Measurements from ENCODE around the gene SFXN1.
"Not testable (repeated sequence)": the region's sequence is repeated elsewhere in the genome, so short reads cannot be mapped to it uniquely, and the experiment has no call there.

SFXN1 gene

DNA sequence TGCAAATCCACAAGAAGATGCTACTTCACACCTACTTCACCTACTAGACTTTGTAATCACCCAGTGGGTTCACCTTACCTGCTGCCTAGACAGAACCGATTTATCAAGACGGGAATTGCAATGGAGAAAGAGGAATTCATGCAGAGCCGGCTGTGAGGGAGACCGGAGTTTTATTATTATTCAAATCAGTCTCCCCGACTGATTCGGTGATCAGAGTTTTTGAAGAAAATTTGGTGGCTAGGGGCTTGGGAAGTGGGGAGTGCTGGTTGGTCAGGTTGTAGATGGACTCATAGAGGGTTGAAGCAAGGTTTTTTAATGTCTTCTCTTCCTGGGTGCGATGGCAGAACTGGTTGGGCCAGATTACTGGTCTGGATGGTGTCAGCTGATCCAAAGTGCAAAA lies 23.4 kb downstream of the SFXN1 start:
- DNase-seq: no peak

GRCh38 chr5:175507671-175508070 lies 29.3 kb downstream of the SFXN1 start:
- not testable (repeated sequence) for DNase-seq

GRCh38 chr5:175508896-175509295 lies 30.5 kb downstream of the SFXN1 start:
- DNase-seq: no peak

DNA sequence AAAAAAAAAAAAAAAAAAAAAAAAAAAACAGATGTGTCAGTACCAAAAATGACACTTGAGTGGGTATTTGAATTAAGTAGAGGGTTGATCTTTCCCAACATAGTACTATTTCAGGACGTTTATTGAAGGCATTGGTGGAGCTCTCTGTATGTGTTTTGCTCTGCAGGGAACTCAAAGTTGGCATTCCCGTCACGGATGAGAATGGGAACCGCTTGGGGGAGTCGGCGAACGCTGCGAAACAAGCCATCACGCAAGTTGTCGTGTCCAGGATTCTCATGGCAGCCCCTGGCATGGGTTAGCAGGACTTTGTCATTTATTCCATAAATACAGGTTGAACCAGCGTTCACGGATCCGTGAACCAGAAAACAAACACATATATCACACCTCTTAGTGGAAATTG lies 34.9 kb downstream of the SFXN1 start:
- no peak for DNase-seq

GRCh38 chr5:175513726-175514125 lies 35.4 kb downstream of the SFXN1 start:
- DNase-seq: no peak

DNA sequence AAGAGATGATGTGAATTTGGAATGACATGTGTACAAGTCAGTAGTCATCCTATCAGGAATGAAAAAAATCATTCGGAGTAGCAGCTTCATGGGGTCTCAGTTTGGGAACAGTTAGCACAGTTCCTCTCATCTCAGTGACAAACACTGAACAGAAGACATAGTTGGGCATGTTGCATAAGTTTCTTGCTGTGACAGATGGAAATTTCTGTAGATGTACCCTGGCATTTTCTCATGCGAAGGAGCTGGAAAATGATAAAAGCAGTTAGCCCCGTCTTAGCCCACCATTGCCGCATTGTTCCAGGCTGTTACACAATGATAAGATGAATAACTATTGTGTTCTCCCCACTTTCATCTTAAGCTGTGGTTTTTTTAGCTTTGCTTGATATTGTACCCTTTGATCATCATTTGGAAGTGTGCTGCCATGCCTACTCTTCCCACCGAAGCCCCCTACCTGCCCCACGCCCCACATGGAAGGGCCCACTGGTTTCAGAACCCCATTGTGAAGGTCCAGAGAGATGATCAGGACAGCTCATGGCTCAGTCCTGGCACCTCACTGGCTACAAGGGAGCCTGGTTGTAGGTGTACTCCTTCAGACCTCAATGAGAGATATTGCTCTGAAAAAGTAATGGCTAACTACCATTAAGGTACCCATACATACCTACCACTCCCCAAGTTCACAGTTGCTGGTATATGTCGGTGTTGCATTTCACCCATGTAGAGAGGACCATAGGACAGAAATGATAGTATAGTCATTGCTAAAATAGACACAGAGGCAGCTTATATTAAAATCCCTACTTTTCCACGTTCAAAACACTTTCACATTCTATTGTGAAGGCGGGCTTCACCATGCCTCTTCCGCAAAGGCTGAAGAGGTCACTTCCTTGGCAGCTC lies 38.8 kb downstream of the SFXN1 start:
- no peak for DNase-seq

DNA sequence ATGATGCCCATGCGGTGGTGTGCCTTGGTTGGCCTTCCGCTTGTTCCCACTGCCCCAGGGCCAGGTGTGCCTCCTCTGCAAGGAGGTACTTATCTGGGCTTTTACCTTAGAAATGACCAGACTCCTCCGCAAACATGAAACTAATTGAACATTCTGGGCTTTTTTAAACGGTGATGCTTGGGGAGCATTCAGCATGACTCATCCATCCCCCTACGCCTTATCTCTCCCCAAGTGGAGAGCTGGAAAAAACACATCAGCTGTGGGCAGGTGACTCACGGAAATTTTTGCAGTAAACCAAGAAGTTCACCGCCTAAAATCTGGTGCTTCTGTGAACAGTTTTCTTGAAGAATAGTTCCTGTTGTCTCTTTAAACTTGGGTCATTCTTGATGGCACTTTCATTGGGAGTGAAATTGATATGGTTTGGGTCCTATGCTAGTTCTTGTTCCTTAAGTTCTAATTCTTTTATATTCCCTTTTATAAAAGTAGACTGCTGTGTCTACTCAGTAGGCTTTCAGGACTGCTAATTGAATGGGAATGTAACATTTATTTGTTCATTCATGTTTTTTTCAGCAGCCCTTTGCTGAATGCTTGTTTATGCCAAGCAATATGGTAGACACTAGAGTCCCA lies 39.6 kb downstream of the SFXN1 start:
- DNase-seq: no peak

DNA sequence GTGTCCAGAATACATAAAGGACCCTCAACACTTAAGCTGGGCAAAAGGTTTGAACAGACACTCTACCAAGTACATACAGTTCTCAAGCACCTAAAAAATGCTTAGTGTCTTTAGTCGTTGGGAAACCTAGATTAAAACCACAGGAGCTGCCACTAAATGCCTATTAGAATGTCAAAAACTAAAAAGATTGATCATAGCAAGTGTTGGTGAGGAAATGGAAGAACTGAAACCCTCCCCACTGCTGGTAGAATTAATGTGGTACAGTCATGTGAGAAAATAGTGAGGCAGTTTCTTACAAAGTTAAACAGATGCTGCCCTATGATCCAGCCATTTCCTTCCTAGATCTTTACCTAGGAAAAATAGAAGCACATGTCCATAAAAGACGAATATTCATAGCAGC lies 40.6 kb downstream of the SFXN1 start:
- no peak for DNase-seq

GRCh38 chr5:175520321-175520720 lies 42.0 kb downstream of the SFXN1 start:
- no peak for DNase-seq

DNA sequence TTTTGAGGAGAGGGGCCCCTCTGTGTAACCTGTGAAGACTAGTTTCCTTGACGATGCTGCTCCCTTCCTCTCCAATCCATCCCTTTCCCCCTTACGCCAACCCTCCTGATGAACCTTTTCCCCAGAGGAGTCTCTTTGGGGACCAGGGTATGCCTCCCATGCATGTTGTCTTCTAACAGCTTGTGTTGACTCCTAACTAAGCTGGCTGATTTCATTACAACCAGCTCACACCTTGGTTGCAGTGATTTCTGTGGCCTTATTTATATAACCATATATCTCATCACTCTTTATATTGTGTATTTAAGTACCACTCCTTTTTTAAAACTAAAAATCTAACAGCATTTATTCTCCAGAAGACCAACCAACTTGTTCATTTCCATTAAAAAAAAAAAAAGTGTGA lies 42.5 kb downstream of the SFXN1 start:
- DNase-seq: no peak

DNA sequence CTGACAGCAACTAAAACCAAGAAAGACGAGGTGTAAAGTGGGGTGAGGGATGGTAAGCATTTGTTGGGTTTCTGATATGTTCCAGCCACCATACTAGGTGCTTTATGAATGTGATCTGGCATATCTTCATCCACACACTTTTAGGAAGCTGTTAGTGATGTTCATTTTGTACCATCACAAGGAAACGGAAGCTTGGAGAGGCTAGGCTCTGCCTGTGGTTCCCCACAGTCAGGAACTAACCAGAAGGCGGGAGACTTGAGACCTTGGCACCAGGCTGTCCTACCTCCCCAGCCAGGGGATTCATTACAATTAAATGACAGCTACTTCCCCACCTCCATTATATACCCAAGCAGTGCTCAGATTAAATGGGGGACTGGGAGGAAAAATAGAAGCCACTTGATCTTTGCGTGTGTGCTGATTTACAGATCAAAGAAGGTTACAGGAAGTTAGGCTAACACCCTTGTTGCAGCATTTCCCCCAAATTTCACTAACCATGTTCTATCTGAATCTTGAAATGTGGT lies 43.0 kb downstream of the SFXN1 start:
- DNase-seq: no peak

DNA sequence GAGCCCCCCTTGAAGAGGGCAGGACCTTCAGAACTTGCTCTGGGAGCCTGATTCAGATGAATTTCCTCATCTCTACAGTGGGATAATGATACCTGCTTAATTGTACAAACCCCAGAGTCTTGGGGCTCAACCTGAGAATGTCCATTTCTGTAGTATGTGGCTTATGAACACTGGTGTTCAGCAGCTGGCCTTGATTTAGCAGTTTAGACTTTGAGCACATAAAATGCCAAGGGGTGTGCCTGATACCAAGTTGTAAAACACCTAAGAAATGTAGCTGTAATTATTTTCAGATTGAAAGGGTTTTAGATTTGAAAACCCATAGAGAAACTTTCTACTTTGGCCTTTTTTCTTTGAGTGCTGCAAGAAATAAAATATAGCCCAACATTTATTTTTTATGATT lies 44.9 kb downstream of the SFXN1 start:
- no peak for DNase-seq

DNA sequence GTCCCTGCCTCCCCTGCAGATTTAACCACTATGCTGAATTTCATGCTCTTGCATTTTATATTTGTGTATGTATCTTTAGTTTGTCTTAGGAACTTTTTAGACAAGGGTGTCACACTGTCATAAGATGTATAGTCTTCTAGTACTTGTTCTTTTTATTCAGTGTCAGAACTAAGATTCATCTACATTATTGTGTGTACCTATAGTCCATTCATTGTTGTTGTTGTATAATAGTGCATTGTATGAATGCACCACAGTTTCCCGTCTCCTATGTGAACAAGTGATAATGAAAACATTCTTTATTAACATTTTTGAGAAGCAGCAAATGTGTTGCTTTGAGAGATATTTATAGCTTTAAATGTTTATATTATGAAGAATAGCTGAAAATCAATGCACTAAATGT lies 45.9 kb downstream of the SFXN1 start:
- DNase-seq: no peak

GRCh38 chr5:175526691-175527090 lies 48.3 kb downstream of the SFXN1 start:
- DNase-seq: no peak

- no peak for DNase-seq
Observed at GRCh38 chr5:175531361-175531760, 53.0 kb downstream of the SFXN1 start.

DNA sequence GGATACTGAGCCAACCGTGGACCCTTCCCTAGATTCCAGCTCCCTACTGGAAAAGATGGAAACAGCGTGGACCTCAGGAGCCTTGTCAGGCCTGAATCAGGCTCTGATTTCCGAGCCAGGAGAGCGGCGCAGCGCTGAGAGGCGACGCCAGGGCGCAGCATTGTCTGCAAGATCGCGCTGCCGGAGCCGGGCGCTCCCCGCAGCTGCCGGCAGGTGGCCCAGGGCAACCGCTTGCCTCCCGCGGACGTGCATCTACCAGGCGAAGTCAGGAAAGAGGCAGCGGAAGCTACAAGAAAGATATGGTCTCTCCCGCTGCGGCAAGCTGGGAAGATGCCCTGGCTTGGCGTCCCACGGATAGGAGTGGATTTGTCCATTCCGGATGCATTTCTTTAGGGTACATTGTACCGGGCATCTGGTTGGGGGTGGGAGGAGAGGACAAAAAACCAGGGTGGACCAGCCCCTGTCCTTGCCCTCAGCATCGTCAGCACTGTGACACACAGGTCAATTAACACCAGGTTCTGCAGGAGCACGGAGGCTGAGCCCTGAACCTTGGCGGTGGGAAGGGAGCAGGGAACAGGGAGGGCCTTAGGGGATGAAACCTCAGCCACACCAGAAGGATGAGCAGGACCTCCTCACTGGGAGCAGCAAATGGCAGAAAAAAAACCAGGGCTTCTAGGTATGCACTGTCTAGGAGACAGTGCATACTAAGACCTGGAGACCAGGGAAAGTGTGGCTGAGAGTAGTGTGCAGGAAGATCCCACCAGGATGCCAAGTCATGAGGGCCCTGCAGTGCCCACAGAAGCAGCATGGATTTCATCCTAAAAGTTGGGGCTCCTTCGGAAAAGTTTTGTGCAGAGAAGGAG lies 55.9 kb downstream of the SFXN1 start:
- peak; percentile 77 for DNase-seq

- not testable (repeated sequence) for DNase-seq
Observed at GRCh38 chr5:175535331-175535730, 57.0 kb downstream of the SFXN1 start.

DNA sequence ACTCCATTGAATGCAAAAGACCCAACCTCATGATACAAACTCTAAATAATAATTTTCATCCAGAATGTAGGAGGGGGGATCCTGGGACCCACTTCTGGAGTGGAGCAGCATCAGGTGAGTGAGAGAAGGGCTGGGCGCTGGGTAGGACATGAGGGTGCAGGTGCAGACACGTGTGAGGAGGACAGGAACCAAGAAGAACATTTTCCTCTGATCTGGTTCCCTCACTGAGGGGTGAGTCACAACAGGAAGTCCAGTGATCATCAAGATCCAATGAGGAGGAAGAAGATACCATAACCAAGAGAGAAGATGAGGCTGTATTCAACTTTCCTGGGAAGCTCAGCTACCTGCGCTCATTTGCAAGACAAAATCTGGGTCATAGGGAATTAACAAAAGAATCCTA lies 57.4 kb downstream of the SFXN1 start:
- no peak for DNase-seq

DNA sequence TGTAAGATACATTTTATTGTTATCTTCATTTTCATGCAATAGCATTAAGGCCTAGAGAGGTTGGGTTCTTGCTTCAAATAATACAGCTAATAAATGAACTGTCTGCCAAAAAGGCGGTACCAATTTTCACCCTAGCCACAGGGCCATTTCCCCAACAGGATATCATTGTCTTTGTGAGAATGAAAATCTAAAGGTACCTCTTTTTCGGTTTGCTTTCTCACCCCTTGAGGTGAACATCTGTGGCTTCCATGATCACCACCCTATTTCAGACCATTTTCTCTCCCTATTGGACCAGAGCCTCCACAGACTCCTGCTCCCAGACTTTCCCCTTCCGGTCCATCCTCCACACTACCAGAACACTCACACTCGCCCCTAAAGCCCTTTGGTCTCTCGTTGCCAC lies 60.2 kb downstream of the SFXN1 start:
- no peak for DNase-seq

DNA sequence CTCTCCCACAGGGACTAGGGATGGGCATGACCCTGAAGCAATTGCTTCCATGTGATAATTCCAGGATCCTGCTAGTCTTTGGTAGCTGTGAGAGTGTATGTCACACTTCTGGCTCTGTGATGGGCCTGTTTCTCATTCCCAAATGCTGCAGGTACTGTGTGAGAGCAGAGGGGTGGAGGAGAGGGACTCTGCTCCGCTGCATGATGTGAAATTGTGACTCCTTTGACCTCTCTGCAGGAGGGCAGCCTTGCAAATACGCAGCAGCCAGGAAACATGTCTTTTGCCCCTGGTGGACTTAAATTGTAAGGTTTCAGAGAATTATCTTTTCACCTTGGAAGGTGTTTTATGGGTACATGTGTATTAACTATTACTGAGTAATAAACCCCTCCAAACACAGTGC lies 61.6 kb downstream of the SFXN1 start:
- DNase-seq: no peak

DNA sequence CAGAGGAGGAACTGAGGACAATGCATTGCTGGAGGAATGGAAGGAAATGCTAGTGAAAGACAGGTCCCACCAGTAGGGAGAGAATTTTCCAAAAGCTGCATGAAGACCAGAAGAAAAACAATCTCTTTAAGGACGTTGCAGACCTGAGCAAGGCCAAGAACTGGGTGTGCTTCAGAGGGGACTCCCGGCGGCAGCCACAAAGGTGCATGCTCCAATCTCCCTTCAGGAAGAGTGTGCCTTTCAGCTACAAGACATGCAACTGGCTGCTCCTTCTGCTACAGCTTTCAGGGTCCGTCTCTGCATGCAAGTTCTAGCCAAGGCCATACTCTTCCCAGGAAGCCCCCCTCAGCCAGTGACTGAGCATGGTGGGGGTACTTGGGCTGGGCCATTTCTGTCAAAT lies 62.9 kb downstream of the SFXN1 start:
- no peak for DNase-seq

- DNase-seq: no peak
Observed at GRCh38 chr5:175542232-175542965, 64.0 kb downstream of the SFXN1 start.

- no peak for DNase-seq
Observed at GRCh38 chr5:175542966-175543235, 64.5 kb downstream of the SFXN1 start.

All from NCI-H146 (cell line).